ENCODE results near the gene RC3H2.

DNA sequence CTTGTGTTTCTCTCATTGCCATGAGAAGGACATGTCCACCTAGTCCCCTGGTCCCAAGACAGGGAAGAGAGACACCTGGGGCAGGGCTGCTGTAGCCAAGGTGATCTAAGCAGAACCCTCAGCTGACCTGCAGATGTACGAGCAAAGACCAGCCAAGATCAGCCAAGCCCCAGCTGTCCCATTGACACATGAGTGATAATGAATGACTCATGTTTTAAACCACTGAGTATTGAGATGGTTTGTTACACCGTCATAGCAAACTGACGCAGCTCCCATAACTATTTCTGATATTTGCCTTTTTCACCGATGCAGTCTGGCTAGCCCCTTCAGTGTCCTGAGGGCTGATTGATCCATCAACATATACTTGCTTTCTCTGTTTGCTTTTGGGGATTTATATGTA lies 98.5 kb downstream of the RC3H2 start:
- TF ChIP-seq, protein P1, sequence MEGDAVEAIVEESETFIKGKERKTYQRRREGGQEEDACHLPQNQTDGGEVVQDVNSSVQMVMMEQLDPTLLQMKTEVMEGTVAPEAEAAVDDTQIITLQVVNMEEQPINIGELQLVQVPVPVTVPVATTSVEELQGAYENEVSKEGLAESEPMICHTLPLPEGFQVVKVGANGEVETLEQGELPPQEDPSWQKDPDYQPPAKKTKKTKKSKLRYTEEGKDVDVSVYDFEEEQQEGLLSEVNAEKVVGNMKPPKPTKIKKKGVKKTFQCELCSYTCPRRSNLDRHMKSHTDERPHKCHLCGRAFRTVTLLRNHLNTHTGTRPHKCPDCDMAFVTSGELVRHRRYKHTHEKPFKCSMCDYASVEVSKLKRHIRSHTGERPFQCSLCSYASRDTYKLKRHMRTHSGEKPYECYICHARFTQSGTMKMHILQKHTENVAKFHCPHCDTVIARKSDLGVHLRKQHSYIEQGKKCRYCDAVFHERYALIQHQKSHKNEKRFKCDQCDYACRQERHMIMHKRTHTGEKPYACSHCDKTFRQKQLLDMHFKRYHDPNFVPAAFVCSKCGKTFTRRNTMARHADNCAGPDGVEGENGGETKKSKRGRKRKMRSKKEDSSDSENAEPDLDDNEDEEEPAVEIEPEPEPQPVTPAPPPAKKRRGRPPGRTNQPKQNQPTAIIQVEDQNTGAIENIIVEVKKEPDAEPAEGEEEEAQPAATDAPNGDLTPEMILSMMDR (conservative IDR thresholded peaks at IDR 0.05; ENCODE audit: low read length): no peak
- TF ChIP-seq EZH2phosphoT487 (IDR thresholded peaks at IDR 0.05; ENCODE audit: borderline replicate concordance, low read depth, low read length): no peak

Data from OCI-LY7 (cell line).